Measurements from ENCODE around the gene GCNT3.

Gene GCNT3

GRCh38 chr15:59611276-59612260 lies at the start of gene GCNT3:
GCNT3 (plus strand) TSS chr15:59611783; CDS start chr15:59618239, 6,456 bp downstream.
- DNase-seq, result no peak

- no peak for DNase-seq
Observed at GRCh38 chr15:59562448-59563186, 49.0 kb upstream of the GCNT3 start.

- no peak for DNase-seq
Observed at GRCh38 chr15:59565299-59565698, 46.3 kb upstream of the GCNT3 start.

GRCh38 chr15:59567324-59567723 lies 44.3 kb upstream of the GCNT3 start:
- DNase-seq, result no peak

- DNase-seq, result no peak
Observed at GRCh38 chr15:59569477-59569876, 42.1 kb upstream of the GCNT3 start.

GRCh38 chr15:59570315-59570714 lies 41.3 kb upstream of the GCNT3 start:
- no peak for DNase-seq

GRCh38 chr15:59571606-59572005 lies 40.0 kb upstream of the GCNT3 start:
- DNase-seq, result no peak

- no peak for DNase-seq
Observed at GRCh38 chr15:59583088-59583487, 28.5 kb upstream of the GCNT3 start.

- DNase-seq, result peak; percentile 91
Observed at GRCh38 chr15:59587085-59587826, 24.3 kb upstream of the GCNT3 start.

GRCh38 chr15:59590027-59590426 lies 21.6 kb upstream of the GCNT3 start:
- no peak for DNase-seq

GRCh38 chr15:59591356-59591755 lies 20.2 kb upstream of the GCNT3 start:
- no peak for DNase-seq

- no peak for DNase-seq
Observed at GRCh38 chr15:59594493-59594942, 17.1 kb upstream of the GCNT3 start.

- no peak for DNase-seq
Observed at GRCh38 chr15:59594991-59595390, 16.6 kb upstream of the GCNT3 start.

GRCh38 chr15:59595434-59595915 lies 16.1 kb upstream of the GCNT3 start:
- no peak for DNase-seq

- no peak for DNase-seq
Observed at GRCh38 chr15:59596640-59597039, 14.9 kb upstream of the GCNT3 start.

GRCh38 chr15:59598461-59598860 lies 13.1 kb upstream of the GCNT3 start:
- DNase-seq, result no peak

GRCh38 chr15:59605994-59606393 lies 5.6 kb upstream of the GCNT3 start:
- no peak for DNase-seq

GRCh38 chr15:59609730-59610712 lies 1.6 kb upstream of the GCNT3 start:
- DNase-seq, result no peak

- no peak for DNase-seq
Observed at GRCh38 chr15:59614153-59614552, 2.6 kb downstream of the GCNT3 start.

GRCh38 chr15:59615661-59616060 lies 4.1 kb downstream of the GCNT3 start:
- DNase-seq, result no peak

- no peak for DNase-seq
Observed at GRCh38 chr15:59616379-59616778, 4.8 kb downstream of the GCNT3 start.

- DNase-seq, result no peak
Observed at GRCh38 chr15:59618406-59618805, 6.8 kb downstream of the GCNT3 start.
